Ishikawa (cell line): ENCODE measurements around the gene CMTM3.

ENCODE experiments used
- CEBPB ChIP-seq: IDR thresholded peaks from 2 replicates; pipeline ENCODE4 v1.6.1; 2012
- CREB1 ChIP-seq: IDR thresholded peaks from 2 replicates; pipeline ENCODE4 v1.6.1; 2012; ENCODE audit warnings: low read depth
- EGR1 ChIP-seq: IDR thresholded peaks from 2 replicates; pipeline ENCODE4 v1.6.1; 2012
- EP300 ChIP-seq: IDR thresholded peaks from 2 replicates; pipeline ENCODE4 v1.6.1; 2012; ENCODE audit warnings: borderline replicate concordance
- FOXM1 ChIP-seq: IDR thresholded peaks from 2 replicates; pipeline ENCODE4 v1.6.1; 2012; ENCODE audit warnings: low read depth, borderline replicate concordance
- NFIC ChIP-seq: IDR thresholded peaks from 2 replicates; pipeline ENCODE4 v1.6.1; 2012
- RAD21 ChIP-seq: IDR thresholded peaks from 2 replicates; pipeline ENCODE4 v1.6.1; 2012; ENCODE audit warnings: low read depth
- TAF1 ChIP-seq: IDR thresholded peaks from 2 replicates; pipeline ENCODE4 v1.6.1; 2012; ENCODE audit warnings: low read depth, mild to moderate bottlenecking
- TCF12 ChIP-seq: IDR thresholded peaks from 2 replicates; pipeline ENCODE4 v1.6.1; 2012; ENCODE audit warnings: low read depth
- TEAD4 ChIP-seq: IDR thresholded peaks from 2 replicates; pipeline ENCODE4 v1.6.1; 2012
- YY1 ChIP-seq: IDR thresholded peaks from 2 replicates; pipeline ENCODE4 v1.6.1; 2012; ENCODE audit warnings: low read depth
- ZBTB7A ChIP-seq: IDR thresholded peaks from 2 replicates; pipeline ENCODE4 v1.6.1; 2012; ENCODE audit warnings: low read depth
- TF ChIP-seq, protein P1 (sequence below): IDR thresholded peaks from 2 replicates; pipeline ENCODE4 v1.6.1; 2012
- TF ChIP-seq, protein P2 (sequence below): IDR thresholded peaks from 2 replicates; pipeline ENCODE4 v1.6.1; 2012; ENCODE audit warnings: low read depth, mild to moderate bottlenecking
- TF ChIP-seq, protein P3 (sequence below): IDR thresholded peaks from 2 replicates; pipeline ENCODE4 v1.6.1; 2012

CMTM3 gene

DNA sequence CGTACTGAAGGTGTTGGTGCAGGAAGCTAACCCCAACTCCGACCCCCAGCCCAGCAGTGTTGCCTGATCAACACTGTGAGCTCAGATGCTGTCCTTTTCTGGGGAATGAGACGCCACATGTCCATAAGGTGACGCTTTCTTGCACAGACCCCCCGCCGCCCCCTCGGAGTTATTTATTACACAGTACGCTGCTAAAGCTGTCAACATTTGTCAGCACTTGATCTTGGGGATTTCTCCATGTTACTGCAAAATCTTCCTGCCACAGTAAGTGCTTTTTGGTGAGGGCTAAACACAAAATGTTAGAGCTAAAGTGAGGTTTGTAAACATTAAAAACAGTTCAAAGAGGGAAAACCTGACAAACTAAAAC, 15.9 kb downstream of the CMTM3 start:
- TF ChIP-seq, protein P1, sequence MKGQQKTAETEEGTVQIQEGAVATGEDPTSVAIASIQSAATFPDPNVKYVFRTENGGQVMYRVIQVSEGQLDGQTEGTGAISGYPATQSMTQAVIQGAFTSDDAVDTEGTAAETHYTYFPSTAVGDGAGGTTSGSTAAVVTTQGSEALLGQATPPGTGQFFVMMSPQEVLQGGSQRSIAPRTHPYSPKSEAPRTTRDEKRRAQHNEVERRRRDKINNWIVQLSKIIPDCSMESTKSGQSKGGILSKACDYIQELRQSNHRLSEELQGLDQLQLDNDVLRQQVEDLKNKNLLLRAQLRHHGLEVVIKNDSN: no peak
- TF ChIP-seq YY1 (no peak), FOXM1 (no peak), RAD21 (no peak), NFIC (no peak), TEAD4 (no peak), EGR1 (no peak), CREB1 (no peak), TAF1 (no peak), ZBTB7A (no peak), TCF12 (no peak), EP300 (no peak), CEBPB (no peak)
- TF ChIP-seq, protein P2, sequence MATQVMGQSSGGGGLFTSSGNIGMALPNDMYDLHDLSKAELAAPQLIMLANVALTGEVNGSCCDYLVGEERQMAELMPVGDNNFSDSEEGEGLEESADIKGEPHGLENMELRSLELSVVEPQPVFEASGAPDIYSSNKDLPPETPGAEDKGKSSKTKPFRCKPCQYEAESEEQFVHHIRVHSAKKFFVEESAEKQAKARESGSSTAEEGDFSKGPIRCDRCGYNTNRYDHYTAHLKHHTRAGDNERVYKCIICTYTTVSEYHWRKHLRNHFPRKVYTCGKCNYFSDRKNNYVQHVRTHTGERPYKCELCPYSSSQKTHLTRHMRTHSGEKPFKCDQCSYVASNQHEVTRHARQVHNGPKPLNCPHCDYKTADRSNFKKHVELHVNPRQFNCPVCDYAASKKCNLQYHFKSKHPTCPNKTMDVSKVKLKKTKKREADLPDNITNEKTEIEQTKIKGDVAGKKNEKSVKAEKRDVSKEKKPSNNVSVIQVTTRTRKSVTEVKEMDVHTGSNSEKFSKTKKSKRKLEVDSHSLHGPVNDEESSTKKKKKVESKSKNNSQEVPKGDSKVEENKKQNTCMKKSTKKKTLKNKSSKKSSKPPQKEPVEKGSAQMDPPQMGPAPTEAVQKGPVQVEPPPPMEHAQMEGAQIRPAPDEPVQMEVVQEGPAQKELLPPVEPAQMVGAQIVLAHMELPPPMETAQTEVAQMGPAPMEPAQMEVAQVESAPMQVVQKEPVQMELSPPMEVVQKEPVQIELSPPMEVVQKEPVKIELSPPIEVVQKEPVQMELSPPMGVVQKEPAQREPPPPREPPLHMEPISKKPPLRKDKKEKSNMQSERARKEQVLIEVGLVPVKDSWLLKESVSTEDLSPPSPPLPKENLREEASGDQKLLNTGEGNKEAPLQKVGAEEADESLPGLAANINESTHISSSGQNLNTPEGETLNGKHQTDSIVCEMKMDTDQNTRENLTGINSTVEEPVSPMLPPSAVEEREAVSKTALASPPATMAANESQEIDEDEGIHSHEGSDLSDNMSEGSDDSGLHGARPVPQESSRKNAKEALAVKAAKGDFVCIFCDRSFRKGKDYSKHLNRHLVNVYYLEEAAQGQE: no peak
- TF ChIP-seq, protein P3, sequence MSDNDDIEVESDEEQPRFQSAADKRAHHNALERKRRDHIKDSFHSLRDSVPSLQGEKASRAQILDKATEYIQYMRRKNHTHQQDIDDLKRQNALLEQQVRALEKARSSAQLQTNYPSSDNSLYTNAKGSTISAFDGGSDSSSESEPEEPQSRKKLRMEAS: no peak

DNA sequence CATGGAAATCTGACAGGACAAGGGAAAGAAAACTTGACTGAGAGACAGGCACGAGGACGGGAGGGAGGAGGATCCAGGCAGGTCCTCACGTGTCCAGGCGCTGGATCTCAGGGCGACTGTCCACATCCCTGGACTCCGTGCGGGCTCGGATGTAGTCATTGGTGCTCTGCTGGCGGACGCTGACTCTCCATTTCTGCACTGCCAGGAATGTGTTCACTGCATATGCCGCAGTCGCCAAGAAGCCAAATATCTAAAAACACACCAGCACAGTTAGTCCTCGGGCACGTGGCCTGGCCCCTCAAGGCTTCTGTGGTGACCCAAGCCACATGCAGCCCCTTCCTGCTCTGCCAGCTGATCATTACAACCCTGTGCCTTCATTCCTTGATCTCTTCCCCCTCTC, 17.5 kb downstream of the CMTM3 start:
- no peak for TF ChIP-seq TEAD4
- TF ChIP-seq FOXM1: no peak
- TF ChIP-seq, protein P1: no peak
- no peak for TF ChIP-seq CREB1
- TF ChIP-seq NFIC: no peak
- no peak for TF ChIP-seq EGR1
- TF ChIP-seq, protein P3: no peak
- no peak for TF ChIP-seq TCF12
- TF ChIP-seq, protein P2: no peak
- TF ChIP-seq EP300: no peak
- no peak for TF ChIP-seq ZBTB7A
- TF ChIP-seq RAD21: no peak
- no peak for TF ChIP-seq YY1
- TF ChIP-seq TAF1: no peak

DNA sequence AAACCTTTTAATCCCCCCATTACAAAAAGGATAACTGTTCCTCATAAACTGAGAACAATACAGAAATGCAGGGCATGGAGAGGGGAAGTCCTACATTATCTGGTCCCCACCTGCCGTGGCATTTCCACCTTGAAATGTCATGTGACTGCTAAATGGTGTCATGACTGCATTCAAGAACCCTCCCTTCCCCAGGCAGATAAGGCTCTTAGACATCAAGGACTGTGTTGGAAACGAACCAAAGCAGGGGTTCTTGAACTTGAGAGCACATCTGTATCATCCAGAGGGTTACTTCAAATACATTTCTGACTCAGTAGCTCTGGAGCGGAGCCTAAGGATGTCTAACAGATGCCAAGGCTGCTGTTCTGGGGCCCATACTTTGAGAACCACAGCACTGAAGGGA, 18.4 kb downstream of the CMTM3 start:
- TF ChIP-seq NFIC: no peak
- TF ChIP-seq CREB1: no peak
- no peak for TF ChIP-seq TCF12
- TF ChIP-seq, protein P3: no peak
- no peak for TF ChIP-seq TAF1
- no peak for TF ChIP-seq TEAD4
- TF ChIP-seq, protein P2: no peak
- no peak for TF ChIP-seq YY1
- no peak for TF ChIP-seq RAD21
- TF ChIP-seq EGR1: no peak
- TF ChIP-seq ZBTB7A: no peak
- no peak for TF ChIP-seq CEBPB
- no peak for TF ChIP-seq EP300
- TF ChIP-seq FOXM1: no peak
- TF ChIP-seq, protein P1: no peak

DNA sequence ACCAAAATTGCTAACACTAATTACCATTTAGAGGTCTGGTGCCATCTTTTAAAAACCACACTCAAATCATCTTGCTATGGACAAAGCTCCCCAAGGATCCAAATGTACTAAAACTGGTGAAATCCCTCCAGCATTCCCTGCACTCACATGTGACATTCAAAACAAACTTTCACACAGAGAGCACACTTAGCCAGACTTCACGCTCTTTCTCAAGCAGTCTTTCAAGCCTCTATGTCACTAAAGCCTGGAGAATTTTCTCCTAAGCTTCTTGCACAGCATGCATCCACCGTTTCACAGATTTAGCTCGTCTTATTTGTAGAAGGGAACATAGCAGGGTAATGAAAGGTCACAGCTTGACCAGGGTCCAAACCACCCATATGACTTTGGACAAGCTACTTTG, 19.3 kb downstream of the CMTM3 start:
- TF ChIP-seq EP300 (no peak), FOXM1 (no peak), CREB1 (no peak), ZBTB7A (no peak), TCF12 (no peak), EGR1 (no peak), TEAD4 (no peak), RAD21 (no peak), CEBPB (no peak), YY1 (no peak), TAF1 (no peak), NFIC (no peak)
- TF ChIP-seq, protein P1: no peak
- TF ChIP-seq, protein P3: no peak
- TF ChIP-seq, protein P2: no peak
